Measurements from ENCODE around the gene PKD1L1.

DNA sequence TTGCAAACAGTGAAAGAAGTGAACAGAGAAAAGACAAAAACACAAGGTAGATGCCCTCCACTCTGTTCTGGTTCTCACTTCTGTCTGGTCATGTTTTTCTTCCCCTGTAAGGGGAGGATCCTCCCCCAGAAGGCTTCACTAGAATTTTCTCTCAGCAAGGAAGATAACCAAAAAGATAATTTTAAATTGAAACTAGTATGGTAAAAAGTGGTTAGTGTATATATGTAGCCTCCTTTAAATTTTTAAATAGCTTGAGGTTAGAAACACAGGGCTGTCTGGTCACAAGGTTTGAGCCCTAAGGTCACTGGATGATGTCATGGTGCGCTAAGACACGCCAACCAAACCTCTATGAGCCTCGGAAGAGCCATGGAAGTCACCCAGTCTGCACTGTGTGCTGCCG lies 5.6 kb upstream of the PKD1L1 start:
- TF ChIP-seq PPARA (CRISPR knock-in tag; IDR thresholded peaks at IDR 0.05; ENCODE audit: borderline replicate concordance): no peak
- TF ChIP-seq BACH2 (CRISPR knock-in tag; IDR thresholded peaks at IDR 0.05; ENCODE audit: borderline replicate concordance): no peak
- TF ChIP-seq, protein P1, sequence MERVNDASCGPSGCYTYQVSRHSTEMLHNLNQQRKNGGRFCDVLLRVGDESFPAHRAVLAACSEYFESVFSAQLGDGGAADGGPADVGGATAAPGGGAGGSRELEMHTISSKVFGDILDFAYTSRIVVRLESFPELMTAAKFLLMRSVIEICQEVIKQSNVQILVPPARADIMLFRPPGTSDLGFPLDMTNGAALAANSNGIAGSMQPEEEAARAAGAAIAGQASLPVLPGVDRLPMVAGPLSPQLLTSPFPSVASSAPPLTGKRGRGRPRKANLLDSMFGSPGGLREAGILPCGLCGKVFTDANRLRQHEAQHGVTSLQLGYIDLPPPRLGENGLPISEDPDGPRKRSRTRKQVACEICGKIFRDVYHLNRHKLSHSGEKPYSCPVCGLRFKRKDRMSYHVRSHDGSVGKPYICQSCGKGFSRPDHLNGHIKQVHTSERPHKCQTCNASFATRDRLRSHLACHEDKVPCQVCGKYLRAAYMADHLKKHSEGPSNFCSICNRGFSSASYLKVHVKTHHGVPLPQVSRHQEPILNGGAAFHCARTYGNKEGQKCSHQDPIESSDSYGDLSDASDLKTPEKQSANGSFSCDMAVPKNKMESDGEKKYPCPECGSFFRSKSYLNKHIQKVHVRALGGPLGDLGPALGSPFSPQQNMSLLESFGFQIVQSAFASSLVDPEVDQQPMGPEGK (CRISPR knock-in tag; IDR thresholded peaks at IDR 0.05; ENCODE audit: borderline replicate concordance): no peak
- TF ChIP-seq, protein P2, sequence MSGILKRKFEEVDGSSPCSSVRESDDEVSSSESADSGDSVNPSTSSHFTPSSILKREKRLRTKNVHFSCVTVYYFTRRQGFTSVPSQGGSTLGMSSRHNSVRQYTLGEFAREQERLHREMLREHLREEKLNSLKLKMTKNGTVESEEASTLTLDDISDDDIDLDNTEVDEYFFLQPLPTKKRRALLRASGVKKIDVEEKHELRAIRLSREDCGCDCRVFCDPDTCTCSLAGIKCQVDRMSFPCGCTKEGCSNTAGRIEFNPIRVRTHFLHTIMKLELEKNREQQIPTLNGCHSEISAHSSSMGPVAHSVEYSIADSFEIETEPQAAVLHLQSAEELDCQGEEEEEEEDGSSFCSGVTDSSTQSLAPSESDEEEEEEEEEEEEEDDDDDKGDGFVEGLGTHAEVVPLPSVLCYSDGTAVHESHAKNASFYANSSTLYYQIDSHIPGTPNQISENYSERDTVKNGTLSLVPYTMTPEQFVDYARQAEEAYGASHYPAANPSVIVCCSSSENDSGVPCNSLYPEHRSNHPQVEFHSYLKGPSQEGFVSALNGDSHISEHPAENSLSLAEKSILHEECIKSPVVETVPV (CRISPR knock-in tag; IDR thresholded peaks at IDR 0.05): no peak
- no peak for TF ChIP-seq OSR1 (CRISPR knock-in tag; IDR thresholded peaks at IDR 0.05)
